HG03432 (cell line): Measurements from ENCODE around the gene PHC3.
A peak's percentile ranks its signal among the peaks of the same experiment; 100 is the strongest.
"Not testable (repeated sequence)": the region's sequence is repeated elsewhere in the genome, so short reads cannot be mapped to it uniquely, and the experiment has no call there.

Source experiments
- ATAC-seq: cut with Tn5 transposase; IDR thresholded peaks from one replicate; pipeline ENCODE4 v1.9.1; 2021; ENCODE audit warnings: mild to moderate bottlenecking, moderate library complexity; ENCODE audit not compliant: unreplicated experiment

The PHC3 gene

GRCh38 chr3:170130532-170130931 is 51.0 kb downstream of the PHC3 start:
- ATAC-seq, result no peak

GRCh38 chr3:170128977-170129431 is 52.5 kb downstream of the PHC3 start:
- ATAC-seq, result peak; percentile 52

GRCh38 chr3:170128259-170128976 is 53.1 kb downstream of the PHC3 start:
- peak; percentile 93 for ATAC-seq

GRCh38 chr3:170117134-170117533 is 64.4 kb downstream of the PHC3 start:
- ATAC-seq, result no peak

- not testable (repeated sequence) for ATAC-seq
These were observed 67.4 kb downstream of the PHC3 start for GRCh38 chr3:170114165-170114564.

GRCh38 chr3:170111147-170111771 is 70.3 kb downstream of the PHC3 start:
- no peak for ATAC-seq

GRCh38 chr3:170109579-170110293 is 71.8 kb downstream of the PHC3 start:
- no peak for ATAC-seq

- ATAC-seq, result no peak
These were observed 72.6 kb downstream of the PHC3 start for GRCh38 chr3:170108955-170109354.

- no peak for ATAC-seq
These were observed 73.6 kb downstream of the PHC3 start for GRCh38 chr3:170107941-170108340.

- no peak for ATAC-seq
These were observed 79.1 kb downstream of the PHC3 start for GRCh38 chr3:170102431-170102830.

- ATAC-seq, result no peak
These were observed 80.6 kb downstream of the PHC3 start for GRCh38 chr3:170100944-170101343.

GRCh38 chr3:170098753-170099152 is 82.8 kb downstream of the PHC3 start:
- no peak for ATAC-seq

GRCh38 chr3:170096342-170096741 is 85.2 kb downstream of the PHC3 start:
- no peak for ATAC-seq

GRCh38 chr3:170095771-170096170 is 85.8 kb downstream of the PHC3 start:
- no peak for ATAC-seq

- ATAC-seq, result no peak
These were observed 88.6 kb downstream of the PHC3 start for GRCh38 chr3:170092907-170093306.

- ATAC-seq, result no peak
These were observed 90.9 kb downstream of the PHC3 start for GRCh38 chr3:170090601-170090981.

GRCh38 chr3:170089862-170090600 is 91.5 kb downstream of the PHC3 start:
- ATAC-seq, result no peak

GRCh38 chr3:170085396-170085795 is 96.1 kb downstream of the PHC3 start:
- ATAC-seq, result no peak

- no peak for ATAC-seq
These were observed 98.2 kb downstream of the PHC3 start for GRCh38 chr3:170083343-170083742.

- ATAC-seq, result no peak
These were observed 100.3 kb downstream of the PHC3 start for GRCh38 chr3:170081079-170081741.

- no peak for ATAC-seq
These were observed 100.9 kb downstream of the PHC3 start for GRCh38 chr3:170080605-170081004.
